PC-3 (cell line): ENCODE data around the gene RETSAT.

Experiments
- CTCF ChIP-seq: fragments of 300-600 bp; sonication (generic); conservative IDR thresholded peaks from 2 replicates; pipeline ENCODE4 v1.5.1; 2017; ENCODE audit warnings: antibody characterized with exemption, low read depth, mild to moderate bottlenecking, low read length
- EZH2 ChIP-seq: fragments of 300-600 bp; sonication (generic); IDR thresholded peaks from one replicate; pipeline ENCODE4 v1.6.1; 2017; ENCODE audit warnings: antibody characterized with exemption, mild to moderate bottlenecking, low read length; ENCODE audit not compliant: unreplicated experiment
- EZH2phosphoT487 ChIP-seq: fragments of 300-600 bp; sonication (generic); IDR thresholded peaks from 2 replicates; pipeline ENCODE4 v1.6.1; 2018; ENCODE audit warnings: mild to moderate bottlenecking, antibody characterized with exemption, low read length, borderline replicate concordance

GRCh38 chr2:85327822-85328617, 26.3 kb downstream of the RETSAT start, which contains the start of gene TGOLN2:
- no peak for TF ChIP-seq CTCF
- TF ChIP-seq EZH2 = no peak
- no peak for TF ChIP-seq EZH2phosphoT487
